ENCODE data around the gene SLC6A3.

SLC6A3 gene

GRCh38 chr5:1370006-1370405 is 75.2 kb downstream of the SLC6A3 start:
- no peak overlapping the region for H3K4me3 ChIP-seq (ENCODE audit: low read depth, low read length)
- DNase-seq (ENCODE audit: low read depth): no peak
- TF ChIP-seq, protein P1, sequence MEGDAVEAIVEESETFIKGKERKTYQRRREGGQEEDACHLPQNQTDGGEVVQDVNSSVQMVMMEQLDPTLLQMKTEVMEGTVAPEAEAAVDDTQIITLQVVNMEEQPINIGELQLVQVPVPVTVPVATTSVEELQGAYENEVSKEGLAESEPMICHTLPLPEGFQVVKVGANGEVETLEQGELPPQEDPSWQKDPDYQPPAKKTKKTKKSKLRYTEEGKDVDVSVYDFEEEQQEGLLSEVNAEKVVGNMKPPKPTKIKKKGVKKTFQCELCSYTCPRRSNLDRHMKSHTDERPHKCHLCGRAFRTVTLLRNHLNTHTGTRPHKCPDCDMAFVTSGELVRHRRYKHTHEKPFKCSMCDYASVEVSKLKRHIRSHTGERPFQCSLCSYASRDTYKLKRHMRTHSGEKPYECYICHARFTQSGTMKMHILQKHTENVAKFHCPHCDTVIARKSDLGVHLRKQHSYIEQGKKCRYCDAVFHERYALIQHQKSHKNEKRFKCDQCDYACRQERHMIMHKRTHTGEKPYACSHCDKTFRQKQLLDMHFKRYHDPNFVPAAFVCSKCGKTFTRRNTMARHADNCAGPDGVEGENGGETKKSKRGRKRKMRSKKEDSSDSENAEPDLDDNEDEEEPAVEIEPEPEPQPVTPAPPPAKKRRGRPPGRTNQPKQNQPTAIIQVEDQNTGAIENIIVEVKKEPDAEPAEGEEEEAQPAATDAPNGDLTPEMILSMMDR (IDR thresholded peaks at IDR 0.05; ENCODE audit: control insufficient read depth, extremely low read depth, insufficient read depth): no peak

DNA sequence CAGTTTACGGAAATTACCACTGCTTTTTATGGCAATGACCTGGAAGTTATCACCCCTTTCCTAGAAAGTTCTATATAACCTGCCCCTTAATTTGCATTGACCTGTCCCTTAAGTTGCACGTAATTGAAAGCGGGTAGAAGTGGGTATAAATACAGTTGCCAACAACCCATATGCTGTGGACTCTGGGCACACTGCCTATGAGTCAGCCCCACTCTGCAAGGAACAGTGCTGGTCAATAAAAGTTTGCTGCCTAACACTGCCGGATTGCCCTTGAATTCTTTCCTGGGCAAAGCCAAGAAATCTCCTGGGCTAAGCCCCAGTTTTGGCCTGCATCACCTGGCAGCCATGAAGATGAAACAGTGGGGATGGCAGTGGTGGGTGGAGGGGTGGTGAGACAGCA is 76.5 kb downstream of the SLC6A3 start:
- no peak for DNase-seq (ENCODE audit: low read depth)
- TF ChIP-seq, protein P1 (IDR thresholded peaks at IDR 0.05; ENCODE audit: control insufficient read depth, extremely low read depth, insufficient read depth): no peak
- no peak overlapping the region for H3K4me3 ChIP-seq (ENCODE audit: low read depth, low read length)

DNA sequence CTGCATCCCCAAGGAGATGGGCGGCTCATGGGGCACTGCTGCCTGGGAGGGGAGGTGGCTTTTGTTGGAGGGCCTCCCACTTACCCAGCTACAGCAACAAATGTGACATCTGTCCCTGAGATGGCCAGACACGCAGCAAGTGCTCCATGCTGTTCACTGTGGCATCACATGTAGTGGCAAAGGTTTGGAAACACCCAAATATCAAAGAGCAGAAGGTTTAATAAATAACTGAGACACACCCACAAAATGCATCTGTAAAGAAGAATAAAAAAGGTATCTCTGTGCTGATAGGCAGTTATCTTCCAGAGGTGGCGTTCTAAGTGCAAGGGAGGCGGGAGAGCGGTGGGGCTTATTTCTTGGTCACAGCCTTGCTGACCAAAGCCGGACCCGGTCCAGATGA is 77.0 kb downstream of the SLC6A3 start:
- no peak overlapping the region for H3K4me3 ChIP-seq (ENCODE audit: low read depth, low read length)
- TF ChIP-seq, protein P1 (IDR thresholded peaks at IDR 0.05; ENCODE audit: control insufficient read depth, extremely low read depth, insufficient read depth): no peak
- DNase-seq (ENCODE audit: low read depth): no peak

- TF ChIP-seq, protein P1 (IDR thresholded peaks at IDR 0.05; ENCODE audit: control insufficient read depth, extremely low read depth, insufficient read depth): no peak
- no peak for DNase-seq (ENCODE audit: low read depth)
- no peak overlapping the region for H3K4me3 ChIP-seq (ENCODE audit: low read depth, low read length)
Measured at GRCh38 chr5:1367149-1367548, 78.1 kb downstream of the SLC6A3 start.

GRCh38 chr5:1366514-1366913 is 78.7 kb downstream of the SLC6A3 start:
- TF ChIP-seq, protein P1 (IDR thresholded peaks at IDR 0.05; ENCODE audit: control insufficient read depth, extremely low read depth, insufficient read depth): no peak
- no peak for DNase-seq (ENCODE audit: low read depth)
- no peak overlapping the region for H3K4me3 ChIP-seq (ENCODE audit: low read depth, low read length)

GRCh38 chr5:1364211-1364610 is 81.0 kb downstream of the SLC6A3 start:
- no peak overlapping the region for H3K4me3 ChIP-seq (ENCODE audit: low read depth, low read length)
- DNase-seq (ENCODE audit: low read depth): peak; percentile 58
- TF ChIP-seq, protein P1 (IDR thresholded peaks at IDR 0.05; ENCODE audit: control insufficient read depth, extremely low read depth, insufficient read depth): no peak

GRCh38 chr5:1363581-1363980 is 81.7 kb downstream of the SLC6A3 start:
- H3K4me3 ChIP-seq (ENCODE audit: low read depth, low read length): no peak overlapping the region
- DNase-seq (ENCODE audit: low read depth): no peak
- TF ChIP-seq, protein P1 (IDR thresholded peaks at IDR 0.05; ENCODE audit: control insufficient read depth, extremely low read depth, insufficient read depth): no peak
